ENCODE results near the gene SLC35G3. TPM values are rescaled to one million over a fixed set of nuclear protein-coding genes. Genes with fewer than 3 reads are reported as not detected.

SLC35G3 gene
- total and polyA plus RNA-seq, 2 experiments from 2014 or later, result not detected

DNA sequence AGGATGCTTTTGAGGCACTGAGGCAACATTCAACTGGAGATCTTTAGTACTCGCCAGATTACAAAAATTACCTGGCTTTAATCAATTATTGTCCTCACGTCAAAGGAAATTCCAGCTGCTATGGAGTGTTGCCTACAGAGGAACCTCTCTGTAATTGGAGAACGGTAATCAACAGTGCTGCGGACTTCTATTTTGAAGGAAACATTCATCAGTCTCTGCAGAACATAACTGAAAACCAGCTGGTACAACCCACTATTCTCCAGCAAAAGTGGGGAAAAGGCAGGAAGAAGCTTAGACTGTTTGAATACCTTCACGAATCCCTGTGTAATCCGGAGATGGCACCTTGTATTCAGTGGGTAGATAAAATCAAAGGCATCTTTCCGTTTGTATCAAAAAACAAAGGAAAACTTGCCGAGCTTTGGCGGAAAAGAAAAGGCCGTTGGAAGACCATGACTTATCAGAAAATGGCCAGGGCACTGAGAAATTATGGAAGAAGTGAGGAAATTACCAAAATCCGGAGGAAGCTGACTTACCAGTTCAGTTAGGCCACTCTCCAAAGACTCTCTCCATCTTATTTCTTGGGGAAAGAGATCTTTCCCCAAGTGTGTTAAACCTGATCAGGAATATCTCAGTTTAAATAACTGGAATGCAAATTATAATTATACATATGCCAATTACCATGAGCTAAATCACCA, 3.0 kb downstream of the SLC35G3 start:
- WGBS (ENCODE audit: low lambda C conversion rate, missing lambda C conversion rate), result 78% methylated on average over 11 of the region's 11 CpGs

DNA sequence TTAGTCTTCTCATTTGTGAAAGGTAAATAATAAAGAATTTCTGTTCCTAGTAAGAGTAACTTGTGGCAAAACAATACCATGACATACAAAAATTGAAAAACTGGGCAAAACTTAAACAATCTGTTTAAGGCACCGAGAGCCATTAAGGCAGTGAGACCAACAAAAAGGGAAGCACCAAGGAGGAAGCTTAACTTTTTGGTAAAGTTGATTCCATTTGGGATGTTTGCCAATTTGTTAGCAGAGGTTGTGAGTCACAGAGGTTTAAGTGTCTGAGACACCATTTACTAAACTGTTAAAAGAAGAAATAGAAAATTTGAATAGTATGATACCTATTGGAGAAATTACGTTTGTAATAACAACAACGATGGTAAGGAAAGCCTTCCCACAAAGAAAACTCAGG, 4.9 kb downstream of the SLC35G3 start:
- TF ChIP-seq, protein P1, sequence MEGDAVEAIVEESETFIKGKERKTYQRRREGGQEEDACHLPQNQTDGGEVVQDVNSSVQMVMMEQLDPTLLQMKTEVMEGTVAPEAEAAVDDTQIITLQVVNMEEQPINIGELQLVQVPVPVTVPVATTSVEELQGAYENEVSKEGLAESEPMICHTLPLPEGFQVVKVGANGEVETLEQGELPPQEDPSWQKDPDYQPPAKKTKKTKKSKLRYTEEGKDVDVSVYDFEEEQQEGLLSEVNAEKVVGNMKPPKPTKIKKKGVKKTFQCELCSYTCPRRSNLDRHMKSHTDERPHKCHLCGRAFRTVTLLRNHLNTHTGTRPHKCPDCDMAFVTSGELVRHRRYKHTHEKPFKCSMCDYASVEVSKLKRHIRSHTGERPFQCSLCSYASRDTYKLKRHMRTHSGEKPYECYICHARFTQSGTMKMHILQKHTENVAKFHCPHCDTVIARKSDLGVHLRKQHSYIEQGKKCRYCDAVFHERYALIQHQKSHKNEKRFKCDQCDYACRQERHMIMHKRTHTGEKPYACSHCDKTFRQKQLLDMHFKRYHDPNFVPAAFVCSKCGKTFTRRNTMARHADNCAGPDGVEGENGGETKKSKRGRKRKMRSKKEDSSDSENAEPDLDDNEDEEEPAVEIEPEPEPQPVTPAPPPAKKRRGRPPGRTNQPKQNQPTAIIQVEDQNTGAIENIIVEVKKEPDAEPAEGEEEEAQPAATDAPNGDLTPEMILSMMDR (IDR thresholded peaks at IDR 0.05; ENCODE audit: poor library complexity), result no peak
- no peak for TF ChIP-seq EZH2 (IDR thresholded peaks at IDR 0.05; ENCODE audit: borderline replicate concordance)
- no peak for TF ChIP-seq EZH2phosphoT487 (IDR thresholded peaks at IDR 0.05; ENCODE audit: low read depth, severe bottlenecking, unreplicated experiment)
- H3K4me1 ChIP-seq (ENCODE audit: insufficient read depth), result no peaks in the 10 kb centered on the region
- H3K79me2 ChIP-seq, result no peaks in the 10 kb centered on the region
- H2AFZ ChIP-seq, result no peak overlapping the region
- H4K20me1 ChIP-seq (ENCODE audit: insufficient read depth, poor library complexity, severe bottlenecking), result no peaks in the 10 kb centered on the region
- no peak for DNase-seq (ENCODE audit: low spot score)
- H3K4me2 ChIP-seq, result no peak overlapping the region
- no peaks in the 10 kb centered on the region for H3K36me3 ChIP-seq (replicated peaks; ENCODE audit: insufficient read depth, low read depth)
- H3K27me3 ChIP-seq, result no peaks in the 10 kb centered on the region
- no peak overlapping the region for H3K27ac ChIP-seq
- no peaks in the 10 kb centered on the region for H3K9me3 ChIP-seq (ENCODE audit: low read depth)
- no peaks in the 10 kb centered on the region for H3K9me2 ChIP-seq (replicated peaks; ENCODE audit: insufficient read depth)
- no peak overlapping the region for H3K4me3 ChIP-seq
- WGBS (ENCODE audit: low lambda C conversion rate, missing lambda C conversion rate), result 86% methylated on average over 3 of the region's 3 CpGs

More for the DNA sequence above, 3.0 kb downstream of the SLC35G3 start:
- Histone ChIP-seq H2AFZ (no peak overlapping the region), H3K4me1 (ENCODE audit: insufficient read depth) (no peaks in the 10 kb centered on the region), H3K27ac (no peak overlapping the region), H3K36me3 (replicated peaks; ENCODE audit: insufficient read depth, low read depth) (no peaks in the 10 kb centered on the region), H3K4me2 (no peak overlapping the region), H4K20me1 (ENCODE audit: insufficient read depth, poor library complexity, severe bottlenecking) (no peaks in the 10 kb centered on the region), H3K79me2 (no peaks in the 10 kb centered on the region), H3K9me3 (ENCODE audit: low read depth) (no peaks in the 10 kb centered on the region), H3K9me2 (replicated peaks; ENCODE audit: insufficient read depth) (no peaks in the 10 kb centered on the region), H3K27me3 (no peaks in the 10 kb centered on the region), H3K4me3 (no peak overlapping the region)
- no peak for DNase-seq (ENCODE audit: low spot score)
- TF ChIP-seq, protein P1 (IDR thresholded peaks at IDR 0.05; ENCODE audit: poor library complexity), result no peak
- TF ChIP-seq EZH2phosphoT487 (IDR thresholded peaks at IDR 0.05; ENCODE audit: low read depth, severe bottlenecking, unreplicated experiment), result no peak
- no peak for TF ChIP-seq EZH2 (IDR thresholded peaks at IDR 0.05; ENCODE audit: borderline replicate concordance)

DNA sequence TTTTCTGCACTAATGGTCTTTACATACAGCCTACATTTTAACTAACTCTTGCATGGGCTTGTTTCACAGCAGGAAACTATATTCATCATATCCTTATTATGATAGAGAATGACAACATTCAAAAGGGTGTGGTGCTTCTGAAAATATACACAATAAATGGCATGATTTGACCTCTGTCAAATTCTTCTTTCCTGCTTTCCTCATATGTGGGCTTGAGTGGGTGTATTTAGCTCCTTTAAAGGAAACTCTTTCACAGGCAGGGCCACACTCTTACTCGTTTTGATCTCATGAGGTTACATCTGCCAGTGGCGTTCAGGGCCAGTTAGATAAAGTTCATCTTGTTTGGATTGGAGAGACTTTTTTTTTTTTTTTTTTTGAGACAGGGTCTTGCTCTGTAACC, 6.1 kb downstream of the SLC35G3 start:
- H3K9me3 ChIP-seq (ENCODE audit: low read depth), result no peaks in the 10 kb centered on the region
- H3K27ac ChIP-seq, result no peak overlapping the region
- WGBS (ENCODE audit: low lambda C conversion rate, missing lambda C conversion rate), result 80% methylated on average over 2 of the region's 2 CpGs
- peaks cover 4% of the 10 kb centered on the region for H3K27me3 ChIP-seq
- no peaks in the 10 kb centered on the region for H3K9me2 ChIP-seq (replicated peaks; ENCODE audit: insufficient read depth)
- TF ChIP-seq EZH2phosphoT487 (IDR thresholded peaks at IDR 0.05; ENCODE audit: low read depth, severe bottlenecking, unreplicated experiment) (no peak), EZH2 (IDR thresholded peaks at IDR 0.05; ENCODE audit: borderline replicate concordance) (no peak)
- TF ChIP-seq, protein P1 (IDR thresholded peaks at IDR 0.05; ENCODE audit: poor library complexity), result no peak
- DNase-seq (ENCODE audit: low spot score), result no peak
- H2AFZ ChIP-seq, result no peak overlapping the region
- no peaks in the 10 kb centered on the region for H3K79me2 ChIP-seq
- H3K4me2 ChIP-seq, result no peak overlapping the region
- no peaks in the 10 kb centered on the region for H3K36me3 ChIP-seq (replicated peaks; ENCODE audit: insufficient read depth, low read depth)
- H3K4me3 ChIP-seq, result no peak overlapping the region
- no peaks in the 10 kb centered on the region for H4K20me1 ChIP-seq (ENCODE audit: insufficient read depth, poor library complexity, severe bottlenecking)
- H3K4me1 ChIP-seq (ENCODE audit: insufficient read depth), result no peaks in the 10 kb centered on the region

Measured in hepatocyte (in vitro differentiated cells).